KMS-11 (cell line): Measurements from ENCODE around the gene KTN1.

Experiments used
- H2AFZ ChIP-seq: fragments of 200-600 bp; sonication (generic); 2 replicates; pipeline ENCODE4 v1.6.1; 2016; ENCODE audit warnings: antibody characterized with exemption, mixed run types, low read depth
- H3K27ac ChIP-seq: fragments of 200-600 bp; sonication (generic); 2 replicates; pipeline ENCODE4 v1.6.1; 2016; ENCODE audit warnings: mild to moderate bottlenecking, mixed run types
- H3K27me3 ChIP-seq: fragments of 200-600 bp; sonication (generic); 2 replicates; pipeline ENCODE4 v1.6.1; 2017; ENCODE audit warnings: mild to moderate bottlenecking, low read depth, mixed run types, moderate library complexity; ENCODE audit not compliant: insufficient read depth
- H3K36me3 ChIP-seq: fragments of 200-600 bp; sonication (generic); 2 replicates; pipeline ENCODE4 v1.6.1; 2017; ENCODE audit warnings: mild to moderate bottlenecking, mixed run types; ENCODE audit not compliant: insufficient read depth
- H3K4me1 ChIP-seq: fragments of 200-600 bp; sonication (generic); 2 replicates; pipeline ENCODE4 v1.6.1; 2016; ENCODE audit warnings: mild to moderate bottlenecking, low read depth, mixed run types; ENCODE audit not compliant: poor library complexity, severe bottlenecking
- H3K4me2 ChIP-seq: fragments of 200-600 bp; sonication (generic); 2 replicates; pipeline ENCODE4 v1.7.0; 2016; ENCODE audit warnings: mild to moderate bottlenecking, mixed run types
- H3K4me3 ChIP-seq: fragments of 200-600 bp; sonication (generic); IDR thresholded peaks from 2 replicates; pipeline ENCODE4 v1.6.1; 2017; ENCODE audit warnings: low read depth, low read length, mixed read lengths; ENCODE audit not compliant: insufficient read depth
- H3K79me2 ChIP-seq: fragments of 200-600 bp; sonication (generic); 2 replicates; pipeline ENCODE4 v1.6.1; 2016; ENCODE audit warnings: low read depth, mixed run types; ENCODE audit not compliant: insufficient read depth
- H3K9ac ChIP-seq: fragments of 200-600 bp; sonication (generic); 2 replicates; pipeline ENCODE4 v1.6.1; 2016; ENCODE audit warnings: mild to moderate bottlenecking, mixed run types
- H4K20me1 ChIP-seq: fragments of 200-600 bp; sonication (generic); 2 replicates; pipeline ENCODE4 v1.6.1; 2016; ENCODE audit warnings: mild to moderate bottlenecking, mixed run types; ENCODE audit not compliant: insufficient read depth
- TF ChIP-seq, protein P1 (sequence below): fragments of 200-600 bp; sonication (generic); conservative IDR thresholded peaks from 2 replicates; pipeline ENCODE4 v1.6.1; 2017; ENCODE audit warnings: low read depth, mild to moderate bottlenecking, antibody characterized with exemption, low read length, moderate library complexity, mixed read lengths

KTN1 gene

DNA sequence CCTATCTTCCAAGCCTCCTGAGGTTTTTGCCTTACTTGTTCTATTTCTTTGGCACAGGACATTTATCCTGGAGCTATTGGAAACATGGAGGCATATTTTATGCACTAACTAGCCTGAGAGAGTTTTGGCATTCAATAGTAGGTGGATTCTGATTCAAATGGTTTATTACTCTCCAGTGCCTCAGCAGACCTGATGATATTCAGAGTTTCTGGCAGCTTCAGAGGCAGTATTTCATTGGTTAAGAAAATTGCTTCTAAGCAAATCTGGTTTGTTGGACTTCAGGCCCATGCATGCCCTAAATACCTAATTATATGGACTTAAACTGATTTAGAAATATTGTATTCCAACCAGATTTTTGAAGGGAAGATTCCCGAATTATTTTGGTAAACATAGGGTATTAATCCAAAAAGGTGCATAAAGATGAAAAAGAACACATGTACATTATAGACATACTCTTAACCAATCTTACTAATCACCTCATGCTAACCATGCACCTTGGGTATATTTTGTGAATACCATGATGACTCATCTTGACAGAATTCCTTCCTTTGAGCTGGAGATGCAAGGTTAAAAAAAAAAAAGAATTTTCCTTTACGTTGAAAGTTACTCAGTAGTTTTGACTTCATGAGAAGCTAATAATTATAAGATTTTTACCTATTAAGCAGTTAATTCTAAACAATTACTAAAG lies 44.3 kb upstream of the KTN1 start:
- no peak overlapping the region for H3K27ac ChIP-seq
- no peak overlapping the region for H3K9ac ChIP-seq
- H3K4me2 ChIP-seq: no peak overlapping the region
- H3K4me3 ChIP-seq: no peak overlapping the region
- no peak overlapping the region for H2AFZ ChIP-seq
- TF ChIP-seq, protein P1, sequence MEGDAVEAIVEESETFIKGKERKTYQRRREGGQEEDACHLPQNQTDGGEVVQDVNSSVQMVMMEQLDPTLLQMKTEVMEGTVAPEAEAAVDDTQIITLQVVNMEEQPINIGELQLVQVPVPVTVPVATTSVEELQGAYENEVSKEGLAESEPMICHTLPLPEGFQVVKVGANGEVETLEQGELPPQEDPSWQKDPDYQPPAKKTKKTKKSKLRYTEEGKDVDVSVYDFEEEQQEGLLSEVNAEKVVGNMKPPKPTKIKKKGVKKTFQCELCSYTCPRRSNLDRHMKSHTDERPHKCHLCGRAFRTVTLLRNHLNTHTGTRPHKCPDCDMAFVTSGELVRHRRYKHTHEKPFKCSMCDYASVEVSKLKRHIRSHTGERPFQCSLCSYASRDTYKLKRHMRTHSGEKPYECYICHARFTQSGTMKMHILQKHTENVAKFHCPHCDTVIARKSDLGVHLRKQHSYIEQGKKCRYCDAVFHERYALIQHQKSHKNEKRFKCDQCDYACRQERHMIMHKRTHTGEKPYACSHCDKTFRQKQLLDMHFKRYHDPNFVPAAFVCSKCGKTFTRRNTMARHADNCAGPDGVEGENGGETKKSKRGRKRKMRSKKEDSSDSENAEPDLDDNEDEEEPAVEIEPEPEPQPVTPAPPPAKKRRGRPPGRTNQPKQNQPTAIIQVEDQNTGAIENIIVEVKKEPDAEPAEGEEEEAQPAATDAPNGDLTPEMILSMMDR: no peak
- no peaks in the 10 kb centered on the region for H4K20me1 ChIP-seq
- no peaks in the 10 kb centered on the region for H3K27me3 ChIP-seq
- H3K4me1 ChIP-seq: no peaks in the 10 kb centered on the region
- no peaks in the 10 kb centered on the region for H3K36me3 ChIP-seq
- no peaks in the 10 kb centered on the region for H3K79me2 ChIP-seq

DNA sequence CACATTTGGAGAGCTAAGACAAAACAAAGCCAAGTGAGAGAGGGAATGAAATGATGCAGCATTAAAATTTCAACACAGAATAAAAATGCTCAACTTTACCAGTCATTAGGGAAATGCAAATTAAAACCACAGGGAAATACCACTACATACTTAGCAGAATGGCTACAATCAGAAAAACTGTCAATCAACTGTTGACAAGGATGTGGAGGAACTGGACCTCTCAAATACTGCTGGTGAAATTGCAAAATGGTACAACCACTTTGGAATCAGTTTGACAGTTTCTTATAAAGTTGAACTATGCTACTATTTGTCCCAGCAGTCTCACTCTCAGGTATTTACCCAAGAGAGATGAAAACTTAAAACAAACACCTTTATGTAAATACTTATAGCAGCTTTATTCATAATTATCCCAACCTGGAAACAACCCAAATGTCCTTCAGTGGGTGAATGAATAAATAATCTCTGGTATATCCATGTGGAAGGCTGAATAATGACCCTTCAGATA lies 43.8 kb upstream of the KTN1 start:
- Histone ChIP-seq H3K79me2 (no peaks in the 10 kb centered on the region), H4K20me1 (no peaks in the 10 kb centered on the region), H3K9ac (no peak overlapping the region), H3K4me1 (no peaks in the 10 kb centered on the region), H3K27ac (no peak overlapping the region), H3K36me3 (no peaks in the 10 kb centered on the region), H3K27me3 (no peaks in the 10 kb centered on the region), H2AFZ (no peak overlapping the region), H3K4me2 (no peak overlapping the region), H3K4me3 (no peak overlapping the region)
- TF ChIP-seq, protein P1: no peak

DNA sequence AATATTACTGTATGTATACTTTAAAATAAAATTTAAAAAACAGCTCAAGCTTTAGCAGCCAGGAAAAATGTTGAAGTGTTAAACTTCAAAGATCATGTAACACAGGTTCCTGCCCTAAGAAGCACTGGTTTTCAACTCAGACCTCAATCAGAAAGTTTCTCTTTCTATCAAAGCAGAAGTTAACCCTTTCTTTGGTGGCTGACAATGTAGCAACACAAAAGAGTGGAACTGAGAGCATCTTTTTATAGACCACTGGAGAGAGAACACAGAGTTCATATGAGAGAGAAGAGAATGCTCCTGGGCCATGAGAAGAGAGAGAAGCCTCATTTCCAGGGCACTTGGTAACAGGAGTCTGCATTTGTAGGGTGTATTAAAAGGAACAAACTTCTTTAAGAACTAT lies 42.2 kb upstream of the KTN1 start:
- H3K9ac ChIP-seq: no peak overlapping the region
- no peak overlapping the region for H3K27ac ChIP-seq
- no peak overlapping the region for H3K4me2 ChIP-seq
- no peaks in the 10 kb centered on the region for H3K4me1 ChIP-seq
- no peaks in the 10 kb centered on the region for H3K79me2 ChIP-seq
- H2AFZ ChIP-seq: no peak overlapping the region
- no peaks in the 10 kb centered on the region for H4K20me1 ChIP-seq
- TF ChIP-seq, protein P1: no peak
- H3K36me3 ChIP-seq: no peaks in the 10 kb centered on the region
- no peak overlapping the region for H3K4me3 ChIP-seq
- no peaks in the 10 kb centered on the region for H3K27me3 ChIP-seq

DNA sequence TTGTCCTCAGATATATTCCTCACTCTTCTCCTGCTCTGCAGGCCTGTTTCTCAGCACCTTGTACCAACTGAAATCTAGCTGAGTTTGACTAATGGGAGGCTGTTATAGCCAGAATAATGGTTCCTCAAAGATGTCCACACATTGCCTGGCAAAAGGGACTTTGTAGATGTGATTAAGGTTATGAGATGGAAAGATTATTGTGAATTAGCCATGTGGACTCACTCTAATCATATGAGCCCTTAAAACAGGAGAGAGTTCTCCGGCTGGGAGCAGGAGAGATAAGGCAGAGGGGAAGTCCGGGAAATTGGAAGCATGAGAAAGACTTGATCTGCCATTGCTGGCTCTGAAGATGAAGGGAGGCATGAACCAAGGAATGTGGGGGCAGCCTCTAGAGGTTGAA lies 40.0 kb upstream of the KTN1 start:
- Histone ChIP-seq H3K4me3 (no peak overlapping the region), H3K9ac (no peak overlapping the region), H4K20me1 (no peaks in the 10 kb centered on the region), H3K4me2 (no peak overlapping the region), H3K4me1 (no peaks in the 10 kb centered on the region), H2AFZ (no peak overlapping the region), H3K36me3 (no peaks in the 10 kb centered on the region), H3K79me2 (no peaks in the 10 kb centered on the region), H3K27me3 (no peaks in the 10 kb centered on the region), H3K27ac (no peak overlapping the region)
- TF ChIP-seq, protein P1: no peak
